ENCODE measurements around the gene OR52I1. TPM values are rescaled to one million over a fixed set of nuclear protein-coding genes. Genes with fewer than 3 reads are reported as not detected.

OR52I1 gene
- polyA plus RNA-seq, 3 donors: 0.09 TPM; not detected in 2

DNA sequence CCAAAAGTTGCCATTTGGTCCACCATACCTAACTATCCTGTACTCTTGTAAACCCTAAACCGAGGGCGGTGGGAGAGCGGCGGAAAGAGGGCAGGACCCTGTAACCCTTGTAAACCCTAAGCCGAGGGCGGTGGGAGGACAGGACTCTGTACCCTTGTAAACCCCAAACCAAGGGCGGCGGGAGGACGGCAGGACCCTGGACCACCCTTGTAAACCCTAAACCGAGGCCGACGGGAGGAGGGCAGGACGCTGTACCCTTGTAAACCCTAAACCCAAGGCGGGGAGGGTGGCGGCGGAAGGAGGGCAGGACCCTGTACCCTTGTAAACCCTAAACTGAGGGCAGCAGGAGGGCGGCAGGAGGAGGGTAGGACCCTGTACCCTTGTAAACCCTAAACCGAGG is 24.8 kb upstream of the OR52I1 start:
- intact Hi-C loops (cut with micrococcal nuclease): no loop called here
- H3K4me3 ChIP-seq (replicated peaks in 1 of 3; ENCODE audit: low read depth in 2 of 3, low read length in 3 of 3): no peak overlapping the region
- peaks cover 12 to 19% of the 10 kb centered on the region in 2 donors for H3K27me3 ChIP-seq (ENCODE audit: control insufficient read depth in 2 of 2, insufficient read depth in 2 of 2, low read length in 2 of 2)
- Mint-ChIP-seq H3K36me3 (no peaks in the 10 kb centered on the region), H3K27me3 (ENCODE audit: low read depth in 3 of 3) (peaks cover 2 to 26% (median 3%) of the 10 kb centered on the region in 3 donors), H3K9me3 (peaks cover 0 to 13% (median 7%) of the 10 kb centered on the region in 7 donors), H3K27ac (no peak overlapping the region), H3K4me1 (no peaks in the 10 kb centered on the region), H3K4me3 (no peak overlapping the region)
- DNase-seq: no peak
- H3K79me2 ChIP-seq (ENCODE audit: insufficient read depth, low read length): no peaks in the 10 kb centered on the region
- H2AFZ ChIP-seq (ENCODE audit: insufficient read depth, low read depth, low read length, poor library complexity, severe bottlenecking): no peak overlapping the region
- H3K9ac ChIP-seq (ENCODE audit: insufficient read depth, low read length, poor library complexity, severe bottlenecking): no peak overlapping the region
- H3K36me3 ChIP-seq (replicated peaks in 1 of 2; ENCODE audit: control insufficient read depth in 1 of 2, insufficient read depth in 2 of 2, low read length in 2 of 2): no peaks in the 10 kb centered on the region
- H3K27ac ChIP-seq (ENCODE audit: low read depth in 1 of 2, low read length in 2 of 2): no peak overlapping the region
- H3K4me1 ChIP-seq (ENCODE audit: control insufficient read depth in 1 of 2, insufficient read depth in 2 of 2, low read length in 2 of 2): no peaks in the 10 kb centered on the region
- peaks cover 0 to 5% of the 10 kb centered on the region in 2 donors for H3K9me3 ChIP-seq (replicated peaks in 1 of 2; ENCODE audit: control insufficient read depth in 1 of 2, insufficient read depth in 1 of 2, low read length in 2 of 2)
- H4K20me1 ChIP-seq (ENCODE audit: insufficient read depth, low read length): no peaks in the 10 kb centered on the region
- TF ChIP-seq, protein P1, sequence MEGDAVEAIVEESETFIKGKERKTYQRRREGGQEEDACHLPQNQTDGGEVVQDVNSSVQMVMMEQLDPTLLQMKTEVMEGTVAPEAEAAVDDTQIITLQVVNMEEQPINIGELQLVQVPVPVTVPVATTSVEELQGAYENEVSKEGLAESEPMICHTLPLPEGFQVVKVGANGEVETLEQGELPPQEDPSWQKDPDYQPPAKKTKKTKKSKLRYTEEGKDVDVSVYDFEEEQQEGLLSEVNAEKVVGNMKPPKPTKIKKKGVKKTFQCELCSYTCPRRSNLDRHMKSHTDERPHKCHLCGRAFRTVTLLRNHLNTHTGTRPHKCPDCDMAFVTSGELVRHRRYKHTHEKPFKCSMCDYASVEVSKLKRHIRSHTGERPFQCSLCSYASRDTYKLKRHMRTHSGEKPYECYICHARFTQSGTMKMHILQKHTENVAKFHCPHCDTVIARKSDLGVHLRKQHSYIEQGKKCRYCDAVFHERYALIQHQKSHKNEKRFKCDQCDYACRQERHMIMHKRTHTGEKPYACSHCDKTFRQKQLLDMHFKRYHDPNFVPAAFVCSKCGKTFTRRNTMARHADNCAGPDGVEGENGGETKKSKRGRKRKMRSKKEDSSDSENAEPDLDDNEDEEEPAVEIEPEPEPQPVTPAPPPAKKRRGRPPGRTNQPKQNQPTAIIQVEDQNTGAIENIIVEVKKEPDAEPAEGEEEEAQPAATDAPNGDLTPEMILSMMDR (IDR thresholded peaks at IDR 0.05): no peak
- WGBS (ENCODE audit: insufficient coverage): 98% methylated on average over 11 of the region's 18 CpGs
- H3K4me2 ChIP-seq (replicated peaks; ENCODE audit: extremely low read depth, low read length, poor library complexity, severe bottlenecking): no peak overlapping the region

DNA sequence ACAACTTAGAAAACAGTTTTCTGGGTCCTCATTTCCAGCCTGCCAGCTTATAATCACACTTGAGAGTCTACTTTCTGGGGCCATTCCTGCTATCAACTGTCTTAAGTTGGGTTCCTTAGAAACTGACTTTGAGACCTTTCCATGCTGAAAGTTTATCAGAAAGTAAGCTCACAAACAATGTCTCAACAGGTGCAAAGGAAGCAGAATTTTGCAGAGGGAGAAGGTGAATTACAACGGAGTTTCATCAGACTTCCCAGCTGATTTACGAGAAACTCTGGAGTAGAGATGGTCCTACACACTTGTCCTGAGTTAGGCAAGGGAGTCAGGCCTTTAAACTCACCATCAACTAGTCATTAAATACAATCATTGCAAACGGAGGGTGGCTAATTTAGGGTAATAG is 17.0 kb upstream of the OR52I1 start:
- Histone ChIP-seq H4K20me1 (ENCODE audit: insufficient read depth, low read length) (no peaks in the 10 kb centered on the region), H3K27ac (ENCODE audit: low read depth in 1 of 2, low read length in 2 of 2) (no peak overlapping the region), H3K9me3 (replicated peaks in 1 of 2; ENCODE audit: control insufficient read depth in 1 of 2, insufficient read depth in 1 of 2, low read length in 2 of 2) (no peaks in the 10 kb centered on the region), H3K36me3 (replicated peaks in 1 of 2; ENCODE audit: control insufficient read depth in 1 of 2, insufficient read depth in 2 of 2, low read length in 2 of 2) (no peaks in the 10 kb centered on the region), H2AFZ (ENCODE audit: insufficient read depth, low read depth, low read length, poor library complexity, severe bottlenecking) (no peak overlapping the region), H3K79me2 (ENCODE audit: insufficient read depth, low read length) (no peaks in the 10 kb centered on the region), H3K27me3 (ENCODE audit: control insufficient read depth in 2 of 2, insufficient read depth in 2 of 2, low read length in 2 of 2) (peaks cover 37 to 43% of the 10 kb centered on the region in 2 donors), H3K4me1 (ENCODE audit: control insufficient read depth in 1 of 2, insufficient read depth in 2 of 2, low read length in 2 of 2) (no peaks in the 10 kb centered on the region), H3K4me2 (replicated peaks; ENCODE audit: extremely low read depth, low read length, poor library complexity, severe bottlenecking) (no peak overlapping the region), H3K4me3 (replicated peaks in 1 of 3; ENCODE audit: low read depth in 2 of 3, low read length in 3 of 3) (no peak overlapping the region), H3K9ac (ENCODE audit: insufficient read depth, low read length, poor library complexity, severe bottlenecking) (no peak overlapping the region)
- H3K36me3 Mint-ChIP-seq: no peaks in the 10 kb centered on the region
- H3K9me3 Mint-ChIP-seq: no peaks in the 10 kb centered on the region
- H3K27ac Mint-ChIP-seq: no peak overlapping the region
- peaks cover 23 to 71% (median 29%) of the 10 kb centered on the region in 3 donors for H3K27me3 Mint-ChIP-seq (ENCODE audit: low read depth in 3 of 3)
- no CpG with 5 or more reads among the region's 3 CpGs for WGBS (ENCODE audit: insufficient coverage)
- TF ChIP-seq, protein P1 (IDR thresholded peaks at IDR 0.05): no peak
- intact Hi-C loops (cut with micrococcal nuclease): no loop called here
- H3K4me1 Mint-ChIP-seq: peaks cover 4% of the 10 kb centered on the region
- no peak overlapping the region for H3K4me3 Mint-ChIP-seq
- no peak for DNase-seq

Data from CD14-positive monocyte (primary cell).